ENCODE measurements around the gene OVOL1. TPM values are rescaled to one million over a fixed set of nuclear protein-coding genes. Genes with fewer than 3 reads are reported as not detected.
"Not testable (repeated sequence)": the region's sequence is repeated elsewhere in the genome, so short reads cannot be mapped to it uniquely, and the experiment has no call there.

Gene OVOL1
- total RNA-seq, 1 donor from 2014 or later, result 12.5 TPM

GRCh38 chr11:65829459-65829858, 42.6 kb downstream of the OVOL1 start:
- no peak overlapping the region for H3K4me3 ChIP-seq (ENCODE audit: low read depth, low read length)
- DNase-seq (ENCODE audit: low read depth), result no peak
- TF ChIP-seq CTCF (conservative IDR thresholded peaks at IDR 0.05; ENCODE audit: low read depth, low read length), result no peak

DNA sequence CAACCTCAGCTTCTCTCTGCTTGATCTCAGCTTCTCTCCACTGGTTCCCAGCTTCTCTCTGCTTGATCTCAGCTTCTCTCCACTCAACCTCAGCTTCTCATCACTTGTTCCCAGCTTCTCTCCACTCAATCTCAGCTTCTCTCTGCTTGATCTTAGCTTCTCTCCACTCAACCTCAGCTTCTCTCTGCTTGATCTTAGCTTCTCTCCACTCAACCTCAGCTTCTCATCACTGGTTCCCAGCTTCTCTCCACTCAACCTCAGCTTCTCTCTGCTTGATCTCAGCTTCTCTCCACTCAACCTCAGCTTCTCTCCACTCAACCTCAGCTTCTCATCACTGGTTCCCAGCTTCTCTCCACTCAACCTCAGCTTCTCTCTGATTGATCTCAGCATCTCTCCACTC, 45.4 kb downstream of the OVOL1 start:
- H3K4me3 ChIP-seq (ENCODE audit: low read depth, low read length); DNase-seq (ENCODE audit: low read depth): not testable (repeated sequence)

GRCh38 chr11:65833297-65834030, 46.6 kb downstream of the OVOL1 start, which contains the start of gene SNX32:
SNX32 (plus strand) TSS chr11:65833963; CDS start chr11:65834066, 103 bp downstream.
- no peak for TF ChIP-seq CTCF (conservative IDR thresholded peaks at IDR 0.05; ENCODE audit: low read depth, low read length)
- DNase-seq (ENCODE audit: low read depth), result no peak
- H3K4me3 ChIP-seq (ENCODE audit: low read depth, low read length), result peak within 1 kb of the TSS; percentile 65

- H3K4me3 ChIP-seq (ENCODE audit: low read depth, low read length), result peak overlapping the region; percentile 65
- DNase-seq (ENCODE audit: low read depth), result no peak
- no peak for TF ChIP-seq CTCF (conservative IDR thresholded peaks at IDR 0.05; ENCODE audit: low read depth, low read length)
Measured at GRCh38 chr11:65834202-65834601, 47.3 kb downstream of the OVOL1 start.

- no peak for TF ChIP-seq CTCF (conservative IDR thresholded peaks at IDR 0.05; ENCODE audit: low read depth, low read length)
- H3K4me3 ChIP-seq (ENCODE audit: low read depth, low read length), result no peak overlapping the region
- DNase-seq (ENCODE audit: low read depth), result no peak
Measured at GRCh38 chr11:65842144-65842543, 55.3 kb downstream of the OVOL1 start.

GRCh38 chr11:65843811-65844210, 56.9 kb downstream of the OVOL1 start:
- no peak for DNase-seq (ENCODE audit: low read depth)
- H3K4me3 ChIP-seq (ENCODE audit: low read depth, low read length), result no peak overlapping the region
- TF ChIP-seq CTCF (conservative IDR thresholded peaks at IDR 0.05; ENCODE audit: low read depth, low read length), result no peak

DNA sequence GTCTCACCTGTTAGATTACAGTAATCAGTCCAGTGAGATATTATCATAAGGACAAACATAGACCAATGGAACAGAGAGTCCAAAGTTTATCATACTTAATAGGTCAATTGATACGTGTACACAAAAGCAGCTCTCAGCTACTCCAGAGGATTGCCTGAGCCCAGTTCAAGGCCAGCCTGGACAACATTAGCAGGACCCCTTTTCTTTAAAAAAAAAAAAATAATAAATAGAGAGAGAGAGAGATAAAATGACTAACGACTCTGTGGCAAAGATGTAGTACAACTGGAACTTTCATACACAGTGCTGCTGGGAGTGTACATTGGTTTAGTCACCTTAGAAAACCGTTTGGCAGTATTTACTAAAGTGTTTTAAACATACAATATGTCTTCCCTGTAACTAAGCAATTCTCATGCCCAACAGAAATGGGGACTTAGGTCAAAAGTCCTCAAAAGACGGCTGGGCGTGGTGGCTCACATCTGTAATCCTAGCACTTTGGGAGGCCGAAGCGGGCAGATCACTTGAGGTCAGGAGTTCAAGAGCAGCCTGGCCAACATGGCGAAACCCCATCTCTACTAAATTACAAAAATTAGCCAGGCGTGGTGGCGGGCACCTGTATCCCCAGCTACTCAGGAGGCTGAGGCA, 57.5 kb downstream of the OVOL1 start:
- no peak overlapping the region for H3K4me3 ChIP-seq (ENCODE audit: low read depth, low read length)
- no peak for TF ChIP-seq CTCF (conservative IDR thresholded peaks at IDR 0.05; ENCODE audit: low read depth, low read length)
- no peak for DNase-seq (ENCODE audit: low read depth)

Other genes with a start within 250 kb of the OVOL1 start
- 34.9 and 102 TPM in 2 replicates for gene LTBP3, start 228.7 kb upstream of the OVOL1 start, total RNA-seq
- 72.0 and 141 TPM in 2 replicates for gene ZNRD2, start 216.6 kb upstream of the OVOL1 start, total RNA-seq
- 64.0 and 67.1 TPM in 2 replicates for gene FAM89B, start 214.5 kb upstream of the OVOL1 start, total RNA-seq
- gene EHBP1L1, start 211.0 kb upstream of the OVOL1 start, total RNA-seq, result 26.1 and 26.3 TPM in 2 replicates
- 0.17 TPM in 1 of 2 replicates, not detected in the other for gene KCNK7, start 191.3 kb upstream of the OVOL1 start, total RNA-seq
- 55.0 and 55.3 TPM in 2 replicates for gene MAP3K11, start 172.8 kb upstream of the OVOL1 start, total RNA-seq
- 35.9 and 41.6 TPM in 2 replicates for gene PCNX3, start 171.3 kb upstream of the OVOL1 start, total RNA-seq
- gene SIPA1, start 149.0 kb upstream of the OVOL1 start, total RNA-seq, result 45.5 and 66.5 TPM in 2 replicates
- 63.6 and 73.0 TPM in 2 replicates for gene RELA, start 124.1 kb upstream of the OVOL1 start, total RNA-seq
- gene KAT5, start 74.8 kb upstream of the OVOL1 start, total RNA-seq, result 47.2 and 72.2 TPM in 2 replicates
- gene RNASEH2C, start 66.3 kb upstream of the OVOL1 start, total RNA-seq, result 76.7 and 81.1 TPM in 2 replicates
- 14.0 and 17.9 TPM in 2 replicates for gene AP5B1, start 6.1 kb upstream of the OVOL1 start, total RNA-seq
- 2.1 TPM in 1 of 2 replicates, not detected in the other for gene SNX32, start 46.9 kb downstream of the OVOL1 start, total RNA-seq
- 2,195 and 2,365 TPM in 2 replicates for gene CFL1, start 71.1 kb downstream of the OVOL1 start, total RNA-seq
- gene MUS81, start 73.4 kb downstream of the OVOL1 start, total RNA-seq, result 57.2 and 71.8 TPM in 2 replicates
- gene EFEMP2, start 85.7 kb downstream of the OVOL1 start, total RNA-seq, result 45.1 and 94.7 TPM in 2 replicates
- 0.51 and 1.2 TPM in 2 replicates for gene CTSW, start 92.8 kb downstream of the OVOL1 start, total RNA-seq
- 85.3 and 135 TPM in 2 replicates for gene FIBP, start 101.4 kb downstream of the OVOL1 start, total RNA-seq
- 76.5 and 94.2 TPM in 2 replicates for gene CCDC85B, start 103.6 kb downstream of the OVOL1 start, total RNA-seq
- 143 and 172 TPM in 2 replicates for gene FOSL1, start 113.3 kb downstream of the OVOL1 start, total RNA-seq
- gene C11orf68, start 132.0 kb downstream of the OVOL1 start, total RNA-seq, result 6.6 and 12.4 TPM in 2 replicates
- gene DRAP1, start 132.4 kb downstream of the OVOL1 start, total RNA-seq, result 225 TPM in 2 replicates
- gene TSGA10IP, start 158.4 kb downstream of the OVOL1 start, total RNA-seq, result not detected in 2 replicates
- 28.8 and 30.2 TPM in 2 replicates for gene SART1, start 174.7 kb downstream of the OVOL1 start, total RNA-seq
- 45.2 and 45.3 TPM in 2 replicates for gene EIF1AD, start 215.1 kb downstream of the OVOL1 start, total RNA-seq
- gene BANF1, start 215.4 kb downstream of the OVOL1 start, total RNA-seq, result 144 and 192 TPM in 2 replicates
- gene CST6, start 224.9 kb downstream of the OVOL1 start, total RNA-seq, result 53.4 and 89.1 TPM in 2 replicates
- 1.4 and 4.7 TPM in 2 replicates for gene CATSPER1, start 239.4 kb downstream of the OVOL1 start, total RNA-seq